Head of caudate nucleus (tissue), 42 donors: Measurements from ENCODE around the gene KRT40.

Experiments
- DNase-seq, 42 donors: peaks; one replicate each; pipeline versions ENCODE4 v3.0.0 to v3.0.0-alpha.2; 2020 to 2021; ENCODE audit warnings: mixed read lengths in 7 of 42
- intact Hi-C: fragments of 100-400 bp; cut with DNase I; formaldehyde crosslinking; loops from one replicate; pipeline ENCODE4 v1.15.0; 2022

KRT40 gene

GRCh38 chr17:40984226-40984625, at the start of gene KRT40:
TSS of gene KRT40 (minus strand) at chr17:40984326. CDS start at chr17:40984273, 53 bp downstream.
- intact Hi-C loops, result no loop called here
- DNase-seq, result no peak

GRCh38 chr17:41029633-41030245, 45.6 kb upstream of the KRT40 start, which contains the start of gene KRTAP1-4:
TSS of gene KRTAP1-4 (minus strand) at chr17:41030195. CDS start at chr17:41030078, 117 bp downstream.
- intact Hi-C loops, result no loop called here
- no peak for DNase-seq

GRCh38 chr17:41026715-41027471, 42.8 kb upstream of the KRT40 start, which contains the start of gene KRTAP1-5:
TSS of gene KRTAP1-5 (minus strand) at chr17:41027208. CDS start at chr17:41027155, 53 bp downstream.
- DNase-seq, result no peak
- intact Hi-C loops, result no loop called here

GRCh38 chr17:41024697-41025096, 40.6 kb upstream of the KRT40 start:
- DNase-seq, result no peak
- intact Hi-C loops, result no loop called here

GRCh38 chr17:41020336-41020735, 36.2 kb upstream of the KRT40 start:
- intact Hi-C loops, result no loop called here
- no peak for DNase-seq

GRCh38 chr17:41019415-41019814, 35.3 kb upstream of the KRT40 start:
- intact Hi-C loops, result no loop called here

GRCh38 chr17:41018541-41018940, 34.4 kb upstream of the KRT40 start:
- no peak for DNase-seq
- intact Hi-C loops, result no loop called here

More at GRCh38 chr17:41019415-41019814, 35.3 kb upstream of the KRT40 start:
- no peak for DNase-seq

GRCh38 chr17:41016578-41017215, 32.6 kb upstream of the KRT40 start:
- intact Hi-C loops, result no loop called here
- DNase-seq, result no peak

GRCh38 chr17:41015454-41015853, 31.3 kb upstream of the KRT40 start:
- DNase-seq, result no peak
- intact Hi-C loops, result no loop called here

- no peak for DNase-seq
- intact Hi-C loops, result no loop called here
Observed at GRCh38 chr17:41013606-41014005, 29.5 kb upstream of the KRT40 start.

- intact Hi-C loops, result no loop called here
- no peak for DNase-seq
Observed at GRCh38 chr17:41013181-41013580, 29.1 kb upstream of the KRT40 start.

- DNase-seq, result no peak
- intact Hi-C loops, result no loop called here
Observed at GRCh38 chr17:41012326-41013120, 28.4 kb upstream of the KRT40 start.

GRCh38 chr17:41010441-41010840, 26.3 kb upstream of the KRT40 start:
- DNase-seq, result no peak
- intact Hi-C loops, result no loop called here

GRCh38 chr17:41009936-41010335, 25.8 kb upstream of the KRT40 start:
- intact Hi-C loops, result no loop called here
- DNase-seq, result no peak

- intact Hi-C loops, result no loop called here
- DNase-seq, result no peak
Observed at GRCh38 chr17:41009301-41009760, 25.2 kb upstream of the KRT40 start.

- intact Hi-C loops, result no loop called here
- DNase-seq, result no peak
Observed at GRCh38 chr17:41008811-41009210, 24.7 kb upstream of the KRT40 start, which contains the start of gene KRTAP3-1. TSS of gene KRTAP3-1 (minus strand) at chr17:41009128. CDS start at chr17:41009074, 54 bp downstream.

- no peak for DNase-seq
- intact Hi-C loops, result no loop called here
Observed at GRCh38 chr17:41004397-41004796, 20.3 kb upstream of the KRT40 start.

- intact Hi-C loops, result no loop called here
- no peak for DNase-seq
Observed at GRCh38 chr17:41003926-41004325, 19.8 kb upstream of the KRT40 start.

- intact Hi-C loops, result no loop called here
- DNase-seq, result no peak
Observed at GRCh38 chr17:41002814-41003213, 18.7 kb upstream of the KRT40 start.
